SK-N-SH (cell line): ENCODE data around the gene RNF175. TPM values are rescaled to one million over a fixed set of nuclear protein-coding genes. Genes with fewer than 3 reads are reported as not detected.

Source experiments
- CTCF ChIA-PET: fragments of 300-600, 350-600 bp; formaldehyde crosslinking; extraction: SDS; loops from one replicate; lab custom pipeline; 2021; lab: Yijun Ruan, JAX
- POLR2A ChIA-PET: fragments of 350-600 bp; sonication (Branson Sonifier 250); formaldehyde crosslinking; extraction: SDS; loops from one replicate; lab custom pipeline; 2020; ENCODE audit warnings: antibody characterized with exemption, inconsistent platforms; lab: Yijun Ruan, JAX
- DNase-seq: peaks from one replicate; pipeline ENCODE4 v3.0.0; 2012
- H2AFZ ChIP-seq: fragments of 200-600 bp; sonication (generic); 2 replicates; pipeline ENCODE4 v1.8.1; 2016; ENCODE audit warnings: antibody characterized with exemption, mild to moderate bottlenecking, low read depth
- H3F3A ChIP-seq: fragments of 200-600 bp; sonication (generic); replicated peaks from 2 replicates; pipeline ENCODE3; 2016; ENCODE audit warnings: antibody characterized with exemption, mild to moderate bottlenecking; ENCODE audit not compliant: insufficient read depth
- H3K27ac ChIP-seq, 2 experiments: fragments of 200-500 bp in 1 of 2; fragments of 200-600 bp in 1 of 2; sonication (Bioruptor generic) in 1 of 2; sonication (generic), shearing (Covaris generic) in 1 of 2; 2 replicates each; pipeline versions ENCODE4 v1.5.1 to v1.6.1; 2014 to 2016; ENCODE audit warnings: low read depth in 2 of 2, inconsistent platforms in 1 of 2, low read length in 1 of 2, mild to moderate bottlenecking in 1 of 2, mixed read lengths in 1 of 2
- H3K27me3 ChIP-seq: fragments of 200-600 bp; sonication (generic), shearing (Covaris generic); 2 replicates; pipeline ENCODE4 v1.6.1; 2016; ENCODE audit warnings: mixed run types; ENCODE audit not compliant: insufficient read depth
- H3K36me3 ChIP-seq, 2 experiments: fragments of 200-500 bp in 1 of 2; fragments of 200-600 bp in 1 of 2; sonication (Bioruptor generic) in 1 of 2; sonication (generic) in 1 of 2; replicated peaks in 1 of 2; 2 replicates each; pipeline versions ENCODE3 to v1.5.1; 2014 to 2016; ENCODE audit warnings: low read length in 1 of 2, mild to moderate bottlenecking in 1 of 2; ENCODE audit not compliant: insufficient read depth in 2 of 2, control insufficient read depth in 1 of 2
- H3K4me1 ChIP-seq, 2 experiments: fragments of 200-500 bp in 1 of 2; fragments of 200-600 bp in 1 of 2; sonication (Bioruptor generic) in 1 of 2; sonication (generic), shearing (Covaris generic) in 1 of 2; 2 replicates each; pipeline versions ENCODE4 v1.5.1 to v1.6.1; 2014 to 2016; ENCODE audit warnings: low read depth in 1 of 2, low read length in 1 of 2, mixed run types in 1 of 2; ENCODE audit not compliant: insufficient read depth in 2 of 2, control insufficient read depth in 1 of 2
- H3K4me2 ChIP-seq: fragments of 200-600 bp; sonication (generic), shearing (Covaris generic); 2 replicates; pipeline ENCODE4 v1.6.1; 2017; ENCODE audit warnings: mixed run types
- H3K4me3 ChIP-seq, 2 experiments: fragments of 200-500 bp in 1 of 2; fragments of 200-600 bp in 1 of 2; sonication (Bioruptor generic) in 1 of 2; sonication (generic), shearing (Covaris generic) in 1 of 2; 2 replicates each; pipeline versions ENCODE4 v1.5.1 to v1.8.1; 2014 to 2016; ENCODE audit warnings: low read depth in 2 of 2, inconsistent platforms in 1 of 2, low read length in 1 of 2, mild to moderate bottlenecking in 1 of 2, mixed read lengths in 1 of 2, moderate library complexity in 1 of 2
- H3K79me2 ChIP-seq: fragments of 200-600 bp; sonication (generic); 2 replicates; pipeline ENCODE4 v1.8.1; 2017; ENCODE audit warnings: mild to moderate bottlenecking; ENCODE audit not compliant: insufficient read depth
- H3K9ac ChIP-seq: fragments of 200-600 bp; sonication (generic); 2 replicates; pipeline ENCODE4 v1.6.1; 2017; ENCODE audit warnings: mixed run types
- H3K9me2 ChIP-seq: fragments of 200-600 bp; sonication (generic); 2 replicates; pipeline ENCODE4 v1.6.1; 2017; ENCODE audit warnings: mixed run types
- H3K9me3 ChIP-seq: fragments of 200-600 bp; sonication (generic); 2 replicates; pipeline ENCODE4 v1.6.1; 2017; ENCODE audit warnings: mixed run types, mild to moderate bottlenecking, moderate library complexity
- H4K20me1 ChIP-seq: fragments of 200-600 bp; sonication (generic); 2 replicates; pipeline ENCODE4 v1.6.1; 2017; ENCODE audit warnings: mild to moderate bottlenecking, mixed run types; ENCODE audit not compliant: insufficient read depth
- CTCF ChIP-seq: fragments of 200-600 bp; sonication (generic); IDR thresholded peaks from 2 replicates; pipeline ENCODE4 v1.6.1; 2017; ENCODE audit warnings: antibody characterized with exemption, mild to moderate bottlenecking, moderate library complexity
- FOSL2 ChIP-seq: IDR thresholded peaks from 2 replicates; pipeline ENCODE4 v1.4.0; 2012; ENCODE audit warnings: low read depth, mild to moderate bottlenecking, moderate library complexity, borderline replicate concordance
- FOXJ3 ChIP-seq: sonication (generic); formaldehyde crosslinking; IDR thresholded peaks from 2 replicates; pipeline ENCODE4 v1.5.1; 2020; ENCODE audit warnings: mild to moderate bottlenecking, missing genetic modification reagents
- GABPA ChIP-seq: IDR thresholded peaks from 2 replicates; pipeline ENCODE4 v1.4.0; 2012; ENCODE audit warnings: low read depth, mild to moderate bottlenecking
- GATA2 ChIP-seq: sonication (generic); formaldehyde crosslinking; IDR thresholded peaks from 2 replicates; pipeline ENCODE4 v1.5.0; 2020; ENCODE audit warnings: mild to moderate bottlenecking, missing genetic modification reagents
- IRF3 ChIP-seq: fragments of 150-350 bp; IDR thresholded peaks from 2 replicates; pipeline ENCODE4 v1.6.1; 2016; ENCODE audit warnings: mild to moderate bottlenecking, low read depth, low read length
- JUND ChIP-seq: IDR thresholded peaks from 2 replicates; pipeline ENCODE4 v1.4.0; 2012
- MAX ChIP-seq: IDR thresholded peaks from 2 replicates; pipeline ENCODE4 v1.4.0; 2012; ENCODE audit warnings: low read depth
- MEF2A ChIP-seq: IDR thresholded peaks from 2 replicates; pipeline ENCODE4 v1.4.0; 2012; ENCODE audit warnings: low read depth, borderline replicate concordance
- MXI1 ChIP-seq: IDR thresholded peaks from 2 replicates; pipeline ENCODE4 v1.6.1; 2012; ENCODE audit warnings: mild to moderate bottlenecking, low read depth, low read length, improper control_type of control experiment
- NRF1 ChIP-seq: IDR thresholded peaks from 2 replicates; pipeline ENCODE4 v1.6.1; 2012; ENCODE audit warnings: low read depth, mild to moderate bottlenecking, low read length
- PBX3 ChIP-seq: IDR thresholded peaks from 2 replicates; pipeline ENCODE4; 2012
- POLR2AphosphoS5 ChIP-seq: IDR thresholded peaks from 2 replicates; pipeline ENCODE4 v1.6.1; 2012; ENCODE audit warnings: low read depth, low read length
- RAD21 ChIP-seq: IDR thresholded peaks from 2 replicates; pipeline ENCODE4 v1.6.1; 2012; ENCODE audit warnings: mild to moderate bottlenecking, low read length
- RCOR1 ChIP-seq: fragments of 150-350 bp; IDR thresholded peaks from 2 replicates; pipeline ENCODE4 v1.6.1; 2017; ENCODE audit warnings: antibody characterized with exemption, low read length
- RFX5 ChIP-seq: IDR thresholded peaks from 2 replicates; pipeline ENCODE4 v1.6.1; 2012; ENCODE audit warnings: mild to moderate bottlenecking, improper control_type of control experiment, low read length
- SMC3 ChIP-seq: IDR thresholded peaks from 2 replicates; pipeline ENCODE4 v1.6.1; 2012; ENCODE audit warnings: low read depth, low read length, improper control_type of control experiment
- WGBS: methylation state at CpG from one replicate; pipeline ENCODE4 v1.1.6; 2017; ENCODE audit warnings: low lambda C conversion rate; 5-methylcytosine and 5-hydroxymethylcytosine counted together
- polyA plus RNA-seq, 3 experiments: library from polyadenylated mRNA; depleted of rRNA; stranded (reverse); fragments of >200 nt; gene quantifications; 2 replicates each; pipeline ENCODE4 v1.2.3, GENCODE V29; 2012

The RNF175 gene
- polyA plus RNA-seq, 1 of the 3 experiments (the other 2 are of a cell fraction) = 0.10 TPM

- no peaks in the 10 kb centered on the region; the same call in 1 of the 2 replicates for H3K27me3 ChIP-seq
- 78% methylated on average over 1 of the region's 1 CpG for WGBS
- H3K4me3 ChIP-seq = no peak overlapping the region
- H3K9ac ChIP-seq = no peak overlapping the region
- DNase-seq = no peak
- H3K9me3 ChIP-seq = no peaks in the 10 kb centered on the region
- H3K9me2 ChIP-seq = no peaks in the 10 kb centered on the region
- peaks cover 0 to 8% of the 10 kb centered on the region in 2 experiments; a peak in 1 of 4 replicates for H3K4me1 ChIP-seq
- H4K20me1 ChIP-seq = no peaks in the 10 kb centered on the region
- H3K36me3 ChIP-seq = no peaks in the 10 kb centered on the region
- no peak overlapping the region for H3K27ac ChIP-seq
- POLR2A ChIA-PET = no interaction called here
- no peaks in the 10 kb centered on the region for H3K79me2 ChIP-seq
- H3F3A ChIP-seq = peaks cover 7% of the 10 kb centered on the region
- TF ChIP-seq GABPA = no peak
- no peak for TF ChIP-seq CTCF
- no peak for TF ChIP-seq RAD21
- TF ChIP-seq RCOR1 = no peak
- TF ChIP-seq GATA2 (CRISPR knock-in tag) = no peak
- TF ChIP-seq MAX = no peak
- TF ChIP-seq RFX5 = no peak
- TF ChIP-seq MEF2A = no peak
- no peak for TF ChIP-seq PBX3
- no peak for TF ChIP-seq MXI1
- no peak for TF ChIP-seq NRF1
- no peak for TF ChIP-seq POLR2AphosphoS5
- no peak for TF ChIP-seq FOXJ3 (CRISPR knock-in tag)
- TF ChIP-seq JUND = no peak
- TF ChIP-seq, all 33 proteins: peak for 0
- no peak overlapping the region for H3K4me2 ChIP-seq
- H2AFZ ChIP-seq = no peak overlapping the region
- CTCF ChIA-PET = no interaction called here
Observed at GRCh38 chr4:153710681-153711080, 49.1 kb downstream of the RNF175 start.

- no peak overlapping the region for H3K9ac ChIP-seq
- H3K27me3 ChIP-seq = no peaks in the 10 kb centered on the region; the same call in 1 of the 2 replicates
- H3K9me2 ChIP-seq = no peaks in the 10 kb centered on the region
- H3K79me2 ChIP-seq = no peaks in the 10 kb centered on the region
- H3K27ac ChIP-seq = no peak overlapping the region
- no peaks in the 10 kb centered on the region for H3K9me3 ChIP-seq
- no peak for TF ChIP-seq IRF3
- TF ChIP-seq SMC3 = no peak
- no peak for TF ChIP-seq FOSL2
- no peak for TF ChIP-seq MEF2A
- H2AFZ ChIP-seq = no peak overlapping the region
- ChIA-PET CTCF (no interaction called here), POLR2A (no interaction called here)
- H3F3A ChIP-seq = no peaks in the 10 kb centered on the region
- no peaks in the 10 kb centered on the region for H3K4me1 ChIP-seq
- H3K4me2 ChIP-seq = no peak overlapping the region
- H4K20me1 ChIP-seq = no peaks in the 10 kb centered on the region
- DNase-seq = no peak
- no peaks in the 10 kb centered on the region for H3K36me3 ChIP-seq
- H3K4me3 ChIP-seq = no peak overlapping the region
Observed at GRCh38 chr4:153706519-153706918, 53.3 kb downstream of the RNF175 start.
